ENCODE measurements around the gene TAGLN3. TPM values are rescaled to one million over a fixed set of nuclear protein-coding genes. Genes with fewer than 3 reads are reported as not detected.

TAGLN3 gene
- total RNA-seq, 2 donors from 2014 or later, result 3.2 TPM; not detected in 1

DNA sequence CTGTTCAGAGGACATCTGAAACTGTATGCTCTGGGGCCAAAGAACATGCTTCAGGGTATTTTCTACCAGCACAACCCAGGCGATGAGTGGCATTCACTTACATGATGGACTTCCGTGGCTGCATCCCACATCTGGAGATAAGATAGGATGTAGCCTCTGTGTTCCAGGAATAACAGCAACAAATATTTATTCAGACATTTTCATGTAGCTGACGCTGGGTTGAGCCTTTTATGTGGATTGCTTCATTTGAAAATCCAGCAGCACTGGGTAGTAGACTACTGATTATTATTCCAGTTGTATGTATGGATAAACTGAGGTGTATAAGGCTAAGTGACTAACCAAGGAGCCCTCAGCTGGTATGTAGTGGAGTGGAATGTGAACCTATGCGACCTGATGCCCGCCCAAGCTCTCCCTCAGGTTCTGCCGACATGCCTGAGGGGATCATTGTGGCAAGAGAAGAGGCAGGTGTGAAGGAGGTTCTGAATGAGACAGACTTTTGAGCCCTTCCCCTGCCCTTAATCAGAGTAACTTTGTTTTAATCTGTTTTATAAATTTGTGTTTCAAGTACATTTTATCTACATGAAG is 45.8 kb upstream of the TAGLN3 start:
- H3K27ac ChIP-seq, result no peak overlapping the region
- no peaks in the 10 kb centered on the region for H3K36me3 ChIP-seq
- no peaks in the 10 kb centered on the region for H3K9me3 ChIP-seq
- intact Hi-C loops (cut with DNase I), result no loop called here
- H3K27me3 ChIP-seq (replicated peaks; ENCODE audit: insufficient read depth), result no peaks in the 10 kb centered on the region
- H3K4me1 ChIP-seq (replicated peaks), result no peaks in the 10 kb centered on the region
- TF ChIP-seq, protein P1, sequence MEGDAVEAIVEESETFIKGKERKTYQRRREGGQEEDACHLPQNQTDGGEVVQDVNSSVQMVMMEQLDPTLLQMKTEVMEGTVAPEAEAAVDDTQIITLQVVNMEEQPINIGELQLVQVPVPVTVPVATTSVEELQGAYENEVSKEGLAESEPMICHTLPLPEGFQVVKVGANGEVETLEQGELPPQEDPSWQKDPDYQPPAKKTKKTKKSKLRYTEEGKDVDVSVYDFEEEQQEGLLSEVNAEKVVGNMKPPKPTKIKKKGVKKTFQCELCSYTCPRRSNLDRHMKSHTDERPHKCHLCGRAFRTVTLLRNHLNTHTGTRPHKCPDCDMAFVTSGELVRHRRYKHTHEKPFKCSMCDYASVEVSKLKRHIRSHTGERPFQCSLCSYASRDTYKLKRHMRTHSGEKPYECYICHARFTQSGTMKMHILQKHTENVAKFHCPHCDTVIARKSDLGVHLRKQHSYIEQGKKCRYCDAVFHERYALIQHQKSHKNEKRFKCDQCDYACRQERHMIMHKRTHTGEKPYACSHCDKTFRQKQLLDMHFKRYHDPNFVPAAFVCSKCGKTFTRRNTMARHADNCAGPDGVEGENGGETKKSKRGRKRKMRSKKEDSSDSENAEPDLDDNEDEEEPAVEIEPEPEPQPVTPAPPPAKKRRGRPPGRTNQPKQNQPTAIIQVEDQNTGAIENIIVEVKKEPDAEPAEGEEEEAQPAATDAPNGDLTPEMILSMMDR (IDR thresholded peaks at IDR 0.05), result no peak
- no peak for TF ChIP-seq POLR2AphosphoS5 (IDR thresholded peaks at IDR 0.05)
- no peak for TF ChIP-seq POLR2A (IDR thresholded peaks at IDR 0.05)
- WGBS, result 87% methylated on average over 6 of the region's 6 CpGs
- no peak overlapping the region for H3K4me3 ChIP-seq
- no peak for DNase-seq (ENCODE audit: low spot score)

DNA sequence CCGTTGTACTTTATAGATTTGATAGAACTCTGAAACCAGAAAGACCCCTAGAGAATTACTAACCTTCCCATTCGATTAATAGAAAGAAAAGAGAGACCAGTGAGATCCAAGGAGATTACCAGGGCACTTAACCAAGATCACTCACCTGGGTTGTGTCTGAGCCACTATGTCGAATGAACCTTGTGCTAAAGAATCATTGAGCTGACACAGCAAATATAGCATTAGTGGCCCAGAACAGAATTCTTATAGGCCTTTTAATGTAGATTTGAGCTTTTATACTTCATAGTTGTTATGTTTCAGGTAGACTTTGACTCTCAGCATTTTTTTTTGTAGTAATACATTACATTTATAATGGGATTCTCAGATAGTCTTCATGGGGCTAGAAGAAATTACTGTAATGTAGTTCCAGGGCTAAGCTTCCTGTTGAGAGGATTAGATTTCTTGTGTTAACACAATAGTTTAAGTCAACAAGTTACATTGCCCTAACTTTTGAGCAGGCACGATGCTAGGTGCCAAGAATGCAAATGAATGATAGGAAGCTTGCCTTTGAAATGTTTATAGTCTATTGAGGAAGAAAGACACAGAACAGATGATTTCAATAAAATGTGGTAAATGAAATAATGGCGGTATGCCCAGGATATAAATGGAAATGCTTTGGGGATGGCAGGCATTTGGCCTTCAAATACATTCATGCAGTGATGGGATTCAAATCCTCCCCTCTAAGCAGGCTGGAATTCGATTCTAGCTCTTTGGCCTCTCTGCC is 44.3 kb upstream of the TAGLN3 start:
- intact Hi-C loops (cut with DNase I), result no loop called here
- TF ChIP-seq POLR2AphosphoS5 (IDR thresholded peaks at IDR 0.05) (peak; percentile 38), POLR2A (IDR thresholded peaks at IDR 0.05) (no peak)
- TF ChIP-seq, protein P1 (IDR thresholded peaks at IDR 0.05), result no peak
- H3K4me3 ChIP-seq, result no peak overlapping the region
- no peaks in the 10 kb centered on the region for H3K9me3 ChIP-seq
- peak; percentile 23 for DNase-seq (ENCODE audit: low spot score)
- no peaks in the 10 kb centered on the region for H3K36me3 ChIP-seq
- H3K27me3 ChIP-seq (replicated peaks; ENCODE audit: insufficient read depth), result no peaks in the 10 kb centered on the region
- H3K4me1 ChIP-seq (replicated peaks), result no peaks in the 10 kb centered on the region
- no peak overlapping the region for H3K27ac ChIP-seq
- 35% methylated on average over 6 of the region's 6 CpGs for WGBS

DNA sequence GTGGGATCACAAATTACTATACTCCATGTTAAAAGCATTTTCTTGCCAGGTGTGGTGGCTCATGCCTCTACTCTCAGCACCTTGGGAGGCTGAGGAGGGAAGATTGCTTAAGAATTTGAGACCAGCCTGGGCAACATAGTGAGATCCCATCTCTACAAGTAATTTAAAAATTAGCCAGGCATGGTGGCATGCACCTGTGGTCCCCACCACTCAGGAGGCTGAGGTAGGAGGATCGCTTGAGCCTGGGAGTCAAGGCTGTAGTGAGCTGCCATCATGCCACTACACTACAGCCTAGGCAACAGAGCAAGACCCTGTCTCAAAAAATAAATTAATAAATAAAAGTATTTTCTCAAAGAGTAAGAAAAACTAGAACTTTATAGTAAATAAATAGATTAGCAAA is 42.8 kb upstream of the TAGLN3 start:
- Histone ChIP-seq H3K4me3 (no peak overlapping the region), H3K9me3 (no peaks in the 10 kb centered on the region), H3K36me3 (no peaks in the 10 kb centered on the region), H3K4me1 (replicated peaks) (no peaks in the 10 kb centered on the region), H3K27ac (no peak overlapping the region), H3K27me3 (replicated peaks; ENCODE audit: insufficient read depth) (no peaks in the 10 kb centered on the region)
- WGBS, result 92% methylated on average over 1 of the region's 1 CpG
- intact Hi-C loops (cut with DNase I), result no loop called here
- TF ChIP-seq POLR2AphosphoS5 (IDR thresholded peaks at IDR 0.05), result no peak
- no peak for TF ChIP-seq POLR2A (IDR thresholded peaks at IDR 0.05)
- TF ChIP-seq, protein P1 (IDR thresholded peaks at IDR 0.05), result no peak
- DNase-seq (ENCODE audit: low spot score), result no peak

DNA sequence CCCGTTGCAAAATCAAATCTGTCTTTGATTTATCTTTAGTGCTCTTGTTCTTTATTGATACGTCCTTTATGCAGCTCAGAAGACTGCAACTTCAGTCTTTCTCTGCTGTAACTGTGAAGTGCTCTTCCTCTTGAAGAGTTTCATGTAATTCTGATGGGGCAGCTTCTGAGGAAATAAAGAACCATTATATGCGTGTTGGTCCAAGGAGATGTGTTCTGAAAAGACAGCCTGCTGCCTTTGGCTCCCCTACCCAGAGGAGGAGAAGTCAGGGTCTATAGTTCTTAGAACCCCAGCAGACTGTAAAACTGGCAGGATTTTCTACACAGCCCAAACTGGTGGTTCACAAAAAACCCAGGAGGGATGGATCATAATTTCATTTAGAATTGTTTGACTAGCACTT is 42.3 kb upstream of the TAGLN3 start:
- H3K27ac ChIP-seq, result no peak overlapping the region
- WGBS, result 80% methylated on average over 3 of the region's 3 CpGs
- no peak for DNase-seq (ENCODE audit: low spot score)
- intact Hi-C loops (cut with DNase I), result no loop called here
- H3K9me3 ChIP-seq, result no peaks in the 10 kb centered on the region
- H3K4me1 ChIP-seq (replicated peaks), result no peaks in the 10 kb centered on the region
- TF ChIP-seq POLR2A (IDR thresholded peaks at IDR 0.05), result no peak
- TF ChIP-seq POLR2AphosphoS5 (IDR thresholded peaks at IDR 0.05), result no peak
- TF ChIP-seq, protein P1 (IDR thresholded peaks at IDR 0.05), result no peak
- no peaks in the 10 kb centered on the region for H3K36me3 ChIP-seq
- no peak overlapping the region for H3K4me3 ChIP-seq
- no peaks in the 10 kb centered on the region for H3K27me3 ChIP-seq (replicated peaks; ENCODE audit: insufficient read depth)
